22Rv1 (cell line): ENCODE measurements around the gene MAD2L2.

ENCODE experiments used
- CTCF ChIP-seq: fragments of 450-650 bp; IDR thresholded peaks from 2 replicates; pipeline ENCODE4 v1.5.1; 2017; ENCODE audit warnings: mild to moderate bottlenecking
- ZFX ChIP-seq: fragments of 450-650 bp; IDR thresholded peaks from 2 replicates; pipeline ENCODE4 v1.6.1; 2017; ENCODE audit warnings: antibody characterized with exemption, borderline replicate concordance

GRCh38 chr1:11697188-11697892, 16.4 kb upstream of the MAD2L2 start:
- TF ChIP-seq CTCF (no peak), ZFX (no peak)
